Astrocyte of the spinal cord (primary cell): Measurements from ENCODE around the gene TEX51.

Source experiments
- DNase-seq: peaks from one replicate; pipeline ENCODE4 v3.0.0; 2011; ENCODE audit warnings: low read depth, low spot score
- H3K4me3 ChIP-seq: 2 replicates; pipeline ENCODE4 v1.5.1; 2011; ENCODE audit warnings: low read depth, mild to moderate bottlenecking, low read length, moderate library complexity
- in situ Hi-C: cut with HindIII; loops from 2 replicates; pipeline ENCODE4 v1.10.0; 2017; ENCODE audit warnings: low sequenced_read_pairs
- TF ChIP-seq, protein P1 (sequence below): IDR thresholded peaks from 2 replicates; pipeline ENCODE4 v1.5.1; 2012; ENCODE audit warnings: low read depth, mild to moderate bottlenecking, low read length, inconsistent platforms

TEX51 gene

DNA sequence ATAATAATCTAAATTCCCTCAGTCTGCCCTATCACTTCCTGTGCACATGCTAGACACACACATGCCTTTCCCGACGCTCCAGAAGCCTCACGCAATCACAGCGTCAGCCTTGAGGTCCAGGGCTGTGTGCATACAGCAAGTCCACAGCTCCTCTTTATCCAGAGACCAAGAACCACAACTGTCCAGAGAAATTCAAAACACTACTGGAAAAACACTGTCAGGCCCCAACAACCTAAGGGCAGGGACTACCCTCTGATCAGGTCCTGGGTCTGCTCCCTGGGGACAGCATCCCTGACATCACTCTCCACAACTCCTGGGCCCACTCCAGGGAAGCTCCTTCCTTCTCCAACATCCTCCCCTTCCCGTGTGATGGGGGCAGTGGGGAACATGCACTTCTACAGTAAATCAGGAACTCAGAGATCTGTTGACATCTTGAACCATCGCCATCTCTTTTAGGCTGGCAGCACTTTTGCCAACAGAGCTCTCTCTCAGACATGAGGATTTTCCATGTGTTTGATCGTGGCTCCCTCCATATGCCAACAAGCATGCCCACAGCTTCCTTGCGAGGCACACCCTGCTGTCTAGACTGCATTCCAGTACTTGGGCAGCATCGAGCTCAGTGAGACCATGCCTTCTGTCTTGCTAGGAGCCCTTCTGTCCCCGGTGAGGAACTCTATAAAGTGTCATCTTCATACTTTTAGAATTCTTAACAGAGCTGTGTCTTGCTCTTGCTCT is 15.4 kb downstream of the TEX51 start:
- in situ Hi-C loops: no loop called here
- TF ChIP-seq, protein P1, sequence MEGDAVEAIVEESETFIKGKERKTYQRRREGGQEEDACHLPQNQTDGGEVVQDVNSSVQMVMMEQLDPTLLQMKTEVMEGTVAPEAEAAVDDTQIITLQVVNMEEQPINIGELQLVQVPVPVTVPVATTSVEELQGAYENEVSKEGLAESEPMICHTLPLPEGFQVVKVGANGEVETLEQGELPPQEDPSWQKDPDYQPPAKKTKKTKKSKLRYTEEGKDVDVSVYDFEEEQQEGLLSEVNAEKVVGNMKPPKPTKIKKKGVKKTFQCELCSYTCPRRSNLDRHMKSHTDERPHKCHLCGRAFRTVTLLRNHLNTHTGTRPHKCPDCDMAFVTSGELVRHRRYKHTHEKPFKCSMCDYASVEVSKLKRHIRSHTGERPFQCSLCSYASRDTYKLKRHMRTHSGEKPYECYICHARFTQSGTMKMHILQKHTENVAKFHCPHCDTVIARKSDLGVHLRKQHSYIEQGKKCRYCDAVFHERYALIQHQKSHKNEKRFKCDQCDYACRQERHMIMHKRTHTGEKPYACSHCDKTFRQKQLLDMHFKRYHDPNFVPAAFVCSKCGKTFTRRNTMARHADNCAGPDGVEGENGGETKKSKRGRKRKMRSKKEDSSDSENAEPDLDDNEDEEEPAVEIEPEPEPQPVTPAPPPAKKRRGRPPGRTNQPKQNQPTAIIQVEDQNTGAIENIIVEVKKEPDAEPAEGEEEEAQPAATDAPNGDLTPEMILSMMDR: no peak
- no peak overlapping the region for H3K4me3 ChIP-seq
- no peak for DNase-seq

DNA sequence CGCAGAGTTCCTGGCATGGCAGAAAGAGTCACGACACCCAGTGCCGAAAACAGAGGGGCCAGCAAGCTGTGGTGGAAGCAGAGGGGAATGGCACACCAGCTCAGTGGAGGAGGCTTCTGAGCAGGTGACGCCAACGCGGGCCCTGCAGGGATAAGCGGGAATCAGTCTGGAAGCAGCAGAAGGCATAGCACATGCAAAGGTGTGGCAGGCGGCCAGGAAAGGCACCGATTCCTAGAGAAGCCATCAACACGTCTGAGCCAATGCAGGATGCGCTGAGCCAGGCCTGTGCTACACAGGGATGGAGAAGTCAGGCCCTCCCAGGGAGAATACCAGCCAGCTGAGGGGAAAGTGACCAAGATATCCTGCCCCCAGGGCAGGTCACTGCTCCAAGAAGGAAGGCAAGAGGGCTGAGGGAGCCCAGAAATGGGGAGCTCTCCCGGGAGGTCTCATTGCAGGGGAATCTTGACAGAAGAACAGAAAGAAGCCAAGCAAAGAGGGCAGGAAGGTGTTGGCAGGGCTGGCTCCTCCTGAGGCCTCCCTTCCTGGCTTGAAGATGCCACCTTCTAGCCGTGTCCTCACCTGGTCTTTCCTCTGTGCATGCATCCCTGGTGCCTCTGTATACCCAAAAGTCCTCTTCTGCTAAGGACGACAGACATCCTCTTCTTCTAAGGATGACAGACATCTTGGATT is 16.3 kb downstream of the TEX51 start:
- DNase-seq: no peak
- in situ Hi-C loops: no loop called here
- H3K4me3 ChIP-seq: no peak overlapping the region
- TF ChIP-seq, protein P1: no peak

DNA sequence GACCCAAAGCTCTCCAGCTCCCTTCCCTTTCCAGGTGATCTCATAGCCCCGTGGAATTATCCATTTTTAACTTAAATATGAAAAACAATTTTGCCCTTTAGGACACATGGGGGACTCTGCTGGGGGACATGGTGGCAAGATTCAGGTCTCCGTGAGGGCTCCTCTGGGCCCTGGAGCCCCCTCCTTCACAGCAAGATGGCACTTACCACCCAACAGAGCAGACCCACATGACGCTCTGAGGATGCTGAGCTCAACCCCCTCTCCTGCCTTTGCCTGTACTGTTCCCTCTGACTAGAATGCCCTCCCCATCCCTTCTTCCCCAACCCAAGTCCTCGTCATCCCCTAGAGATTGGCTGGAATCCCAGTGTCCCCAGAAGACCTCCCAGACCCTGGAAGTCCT is 17.2 kb downstream of the TEX51 start:
- no peak for DNase-seq
- no peak overlapping the region for H3K4me3 ChIP-seq
- TF ChIP-seq, protein P1: no peak
- in situ Hi-C loops: no loop called here

DNA sequence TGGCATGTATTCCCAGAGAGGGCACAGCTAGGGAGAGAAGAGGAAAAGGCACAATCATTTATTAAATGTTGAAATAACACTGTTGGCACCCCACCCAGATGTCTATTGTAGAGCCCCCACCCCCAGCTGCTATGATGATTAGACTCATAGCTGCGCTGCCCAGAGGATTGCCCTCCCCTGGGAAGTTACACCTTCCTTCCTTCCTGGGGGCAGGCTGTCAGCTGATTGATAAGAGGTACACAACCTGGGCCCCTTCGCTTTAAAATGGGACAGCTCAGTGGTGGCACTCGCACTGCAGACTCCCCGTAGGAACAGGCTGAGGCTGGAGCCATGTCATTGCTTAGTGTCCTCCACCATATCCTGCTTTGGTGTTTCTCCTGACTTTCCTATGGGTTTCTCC is 18.1 kb downstream of the TEX51 start:
- H3K4me3 ChIP-seq: no peak overlapping the region
- TF ChIP-seq, protein P1: no peak
- in situ Hi-C loops: no loop called here
- DNase-seq: no peak

DNA sequence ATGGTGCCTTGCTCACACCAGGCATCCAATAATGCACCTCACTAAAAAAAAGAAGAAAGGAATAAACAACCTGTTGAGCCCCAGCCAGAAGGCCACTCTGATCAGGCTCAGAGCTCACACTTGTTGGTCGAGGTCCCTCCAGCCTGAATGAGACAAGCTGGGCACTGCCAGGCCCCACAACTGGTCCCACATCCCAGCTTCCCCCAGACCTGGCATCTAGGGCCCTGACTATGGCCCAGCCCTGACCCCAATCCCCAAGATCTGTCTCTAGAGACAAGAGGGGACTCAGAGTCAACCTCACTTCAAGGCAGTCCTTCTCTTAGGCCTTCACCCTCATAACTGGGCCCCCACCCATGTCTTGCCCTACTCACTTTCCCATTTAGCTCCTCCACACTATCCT is 22.4 kb downstream of the TEX51 start:
- no peak overlapping the region for H3K4me3 ChIP-seq
- TF ChIP-seq, protein P1: no peak
- DNase-seq: no peak
- in situ Hi-C loops: no loop called here

DNA sequence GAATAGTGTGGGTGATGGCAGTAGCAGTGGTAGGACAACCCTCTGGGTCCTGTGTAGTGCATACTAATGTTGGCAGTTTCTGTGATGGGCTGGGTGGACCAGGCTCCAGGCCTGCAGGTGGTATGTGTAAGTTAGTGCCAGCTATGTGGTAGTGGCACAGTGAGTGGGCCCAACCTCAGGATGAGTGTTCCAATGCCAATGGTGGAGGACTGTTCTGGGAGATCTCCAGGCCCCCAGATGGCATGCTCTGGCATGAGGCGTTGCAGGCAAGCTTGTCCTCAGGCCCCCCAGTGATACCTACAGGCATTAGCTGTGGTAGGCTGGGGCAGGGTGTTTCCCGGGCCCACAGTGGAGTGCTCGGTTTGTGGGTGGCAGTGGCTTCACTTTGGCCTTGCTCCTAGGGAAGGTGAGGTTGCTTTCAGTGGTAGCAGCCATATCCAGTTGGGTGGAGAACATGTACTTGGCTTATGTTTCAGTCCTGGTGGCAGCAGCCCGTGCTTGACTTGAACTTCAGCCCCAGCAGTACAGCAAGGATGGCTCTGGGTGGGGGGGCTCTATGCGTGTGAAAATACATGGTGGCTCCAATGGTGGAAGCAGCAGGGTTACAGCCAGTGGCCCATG is 32.4 kb downstream of the TEX51 start:
- no peak overlapping the region for H3K4me3 ChIP-seq
- TF ChIP-seq, protein P1: no peak
- in situ Hi-C loops: no loop called here
- DNase-seq: no peak
